ENCODE data around the gene GPX6. TPM values are rescaled to one million over a fixed set of nuclear protein-coding genes. Genes with fewer than 3 reads are reported as not detected.

Gene GPX6
- total and polyA plus RNA-seq, 10 of the 15 experiments (the other 5 are each of a cell fraction or from before 2014, with no cell fraction given), result not detected

- Histone ChIP-seq H3K4me1 (ENCODE audit: control insufficient read depth, insufficient read depth, low read length) (no peaks in the 10 kb centered on the region), H2AFZ (ENCODE audit: control insufficient read depth, low read depth, low read length) (no peak overlapping the region), H3K27me3 (replicated peaks in 1 of 2; ENCODE audit: control insufficient read depth in 2 of 2, insufficient read depth in 2 of 2, low read length in 1 of 2) (peaks cover 0 to 2% of the 10 kb centered on the region in 2 experiments; a peak in 2 of 4 replicates), H3K36me3 (ENCODE audit: control insufficient read depth in 2 of 2, insufficient read depth in 2 of 2, low read length in 1 of 2) (no peaks in the 10 kb centered on the region), H3K4me2 (ENCODE audit: control insufficient read depth, insufficient read depth) (no peak overlapping the region), H3K27ac (ENCODE audit: control insufficient read depth, insufficient read depth) (no peak overlapping the region), H4K20me1 (ENCODE audit: control insufficient read depth, insufficient read depth) (no peaks in the 10 kb centered on the region), H3K79me2 (ENCODE audit: control insufficient read depth, insufficient read depth, low read length) (no peaks in the 10 kb centered on the region), H3K9me3 (replicated peaks; ENCODE audit: control insufficient read depth, insufficient read depth, low read length) (no peaks in the 10 kb centered on the region), H3K4me3 (no peak overlapping the region), H3K9ac (ENCODE audit: control insufficient read depth, insufficient read depth, low read length) (no peak overlapping the region)
- intact Hi-C loops (cut with micrococcal nuclease; ENCODE audit: unreplicated experiment) (no loop called here), in situ Hi-C loops (cut with MboI) (no loop called here)
- SMC1A ChIA-PET (ENCODE audit: uncharacterized antibody, unreplicated experiment), result interaction anchor here (1.4 to 1.5 kb wide), 2 partner anchors 9 to 31 kb away, joined by 3 to 4 read pairs; no protein-coding TSS in a partner anchor
- RAD21 ChIA-PET (ENCODE audit: unreplicated experiment), result no interaction called here
- ATAC-seq (no peak), DNase-seq (ENCODE audit: low read depth, low spot score) (no peak), FAIRE-seq (no peak)
- CTCF ChIA-PET, result no interaction called here
- no TSS peak for BruUV-seq (replicated peaks)
- 30% methylated on average over 25 of the region's 25 CpGs for WGBS (ENCODE audit: insufficient coverage, insufficient replicate concordance, low lambda C conversion rate, missing lambda C conversion rate)
- POLR2A ChIA-PET, result no interaction called here
- TF ChIP-seq HDGF (IDR thresholded peaks at IDR 0.05), result no peak
- no peak for TF ChIP-seq PRDM15 (CRISPR knock-in tag; IDR thresholded peaks at IDR 0.05)
- TF ChIP-seq RAD51 (IDR thresholded peaks at IDR 0.05), result no peak
- no peak for TF ChIP-seq POLR2A (IDR thresholded peaks at IDR 0.05; ENCODE audit: low read depth, low read length)
- no peak for TF ChIP-seq SRF (IDR thresholded peaks at IDR 0.05; ENCODE audit: low read depth in 2 of 2, low read length in 2 of 2)
- no peak for TF ChIP-seq SMC3 (IDR thresholded peaks at IDR 0.05; ENCODE audit: borderline replicate concordance, low read length)
- no peak for TF ChIP-seq ETV6 (conservative IDR thresholded peaks at IDR 0.05 in 1 of 2, IDR thresholded peaks at IDR 0.05 in 1 of 2; ENCODE audit: borderline replicate concordance in 1 of 2, low read depth in 1 of 2)
- TF ChIP-seq, protein P1, sequence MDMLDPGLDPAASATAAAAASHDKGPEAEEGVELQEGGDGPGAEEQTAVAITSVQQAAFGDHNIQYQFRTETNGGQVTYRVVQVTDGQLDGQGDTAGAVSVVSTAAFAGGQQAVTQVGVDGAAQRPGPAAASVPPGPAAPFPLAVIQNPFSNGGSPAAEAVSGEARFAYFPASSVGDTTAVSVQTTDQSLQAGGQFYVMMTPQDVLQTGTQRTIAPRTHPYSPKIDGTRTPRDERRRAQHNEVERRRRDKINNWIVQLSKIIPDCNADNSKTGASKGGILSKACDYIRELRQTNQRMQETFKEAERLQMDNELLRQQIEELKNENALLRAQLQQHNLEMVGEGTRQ (IDR thresholded peaks at IDR 0.05; ENCODE audit: borderline replicate concordance, low read depth, low read length), result no peak
- TF ChIP-seq CREM (IDR thresholded peaks at IDR 0.05; ENCODE audit: low read depth), result no peak
- no peak for TF ChIP-seq PAX8 (IDR thresholded peaks at IDR 0.05)
Measured at GRCh38 chr6:28553986-28554881, 38.6 kb upstream of the GPX6 start.

All from GM12878 (cell line).